ENCODE results near the gene SREBF2.

GRCh38 chr22:41834005-41834944, 1.4 kb downstream of the SREBF2 start:
- TF ChIP-seq EZH2 (IDR thresholded peaks at IDR 0.05; ENCODE audit: borderline replicate concordance) (no peak), EZH2phosphoT487 (IDR thresholded peaks at IDR 0.05; ENCODE audit: low read depth, severe bottlenecking, unreplicated experiment) (no peak), CTCF (IDR thresholded peaks at IDR 0.05; ENCODE audit: poor library complexity) (no peak)
